ENCODE measurements around the gene CASQ2.
A peak's percentile ranks its signal among the peaks of the same experiment; 100 is the strongest.
"Not testable (repeated sequence)": the region's sequence is repeated elsewhere in the genome, so short reads cannot be mapped to it uniquely, and the experiment has no call there.

Gene CASQ2

DNA sequence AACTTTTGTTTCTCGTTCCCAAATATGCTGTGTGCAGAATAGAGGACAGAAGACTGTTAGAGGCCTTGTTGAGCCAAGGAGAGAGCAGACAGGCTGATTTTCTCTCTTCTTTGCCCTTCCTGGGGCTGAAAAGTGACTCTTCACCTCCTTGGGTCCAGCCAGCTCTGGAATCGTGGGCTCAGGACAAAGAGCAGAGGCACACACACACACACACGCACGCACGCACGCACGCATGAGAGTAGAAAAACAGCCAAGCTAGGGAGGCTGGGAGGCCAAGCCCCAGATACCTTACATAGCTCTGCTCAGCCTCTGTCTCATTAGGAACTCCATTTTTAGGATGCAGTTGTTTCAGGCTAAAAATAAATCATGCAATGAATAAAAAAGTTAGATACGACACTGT lies at the start of gene CASQ2:
TSS of gene CASQ2 (minus strand) at position 166 of the 400 bp plus-strand sequence. CDS start 173 bp downstream, outside the sequence.
- no peak for DNase-seq

DNA sequence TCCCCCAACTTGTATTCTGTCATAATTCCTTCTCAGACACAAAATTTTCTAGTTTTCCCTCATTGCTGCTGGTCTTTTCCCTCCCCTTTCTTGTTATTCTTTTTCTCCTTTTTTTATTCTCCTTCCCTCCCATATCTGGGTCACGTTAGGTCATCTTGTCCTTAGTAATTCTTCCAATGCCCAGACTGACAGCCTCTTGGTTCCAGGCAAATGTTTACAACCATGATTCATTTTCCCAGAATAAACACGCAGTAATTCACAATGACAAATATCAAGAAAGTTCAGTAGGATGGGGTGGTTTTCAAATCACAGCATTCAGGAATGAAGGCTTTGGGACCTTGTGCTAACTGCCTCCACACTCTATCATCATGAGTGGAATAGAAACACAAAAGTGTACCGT lies 47.2 kb upstream of the CASQ2 start:
- DNase-seq: no peak

DNA sequence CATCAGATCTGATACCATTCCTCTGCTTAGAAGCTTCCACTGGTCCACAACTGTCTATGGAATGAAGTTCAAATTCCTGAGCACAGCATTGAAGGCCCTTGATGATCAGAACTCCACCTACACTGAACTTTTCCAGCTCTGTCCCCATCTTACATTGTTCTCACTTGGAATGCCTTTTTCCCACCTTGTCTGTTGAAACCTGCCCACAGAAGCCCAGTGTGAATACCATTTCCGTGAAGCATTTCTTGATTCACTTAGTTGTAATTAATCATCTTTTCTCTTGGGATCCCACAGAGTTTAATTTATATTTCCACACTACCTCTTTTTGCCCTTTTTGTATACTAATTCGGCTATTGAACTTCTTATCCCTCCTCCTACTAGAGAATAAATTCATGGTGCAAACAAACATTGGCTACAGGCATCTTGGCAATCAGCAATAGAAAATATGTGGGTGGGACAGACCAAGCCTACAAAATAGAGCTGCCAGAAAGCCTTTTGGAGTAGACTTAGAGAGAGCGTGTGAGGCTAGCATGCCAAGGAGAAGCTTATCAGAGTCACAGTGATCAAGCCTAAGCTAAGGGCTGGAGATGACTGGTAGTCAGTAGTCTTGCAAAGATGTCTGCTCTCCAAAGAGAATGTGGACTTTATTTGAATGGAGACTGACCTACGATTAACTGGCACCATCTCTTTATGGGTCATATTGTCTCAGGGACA lies 46.3 kb upstream of the CASQ2 start:
- no peak for DNase-seq

DNA sequence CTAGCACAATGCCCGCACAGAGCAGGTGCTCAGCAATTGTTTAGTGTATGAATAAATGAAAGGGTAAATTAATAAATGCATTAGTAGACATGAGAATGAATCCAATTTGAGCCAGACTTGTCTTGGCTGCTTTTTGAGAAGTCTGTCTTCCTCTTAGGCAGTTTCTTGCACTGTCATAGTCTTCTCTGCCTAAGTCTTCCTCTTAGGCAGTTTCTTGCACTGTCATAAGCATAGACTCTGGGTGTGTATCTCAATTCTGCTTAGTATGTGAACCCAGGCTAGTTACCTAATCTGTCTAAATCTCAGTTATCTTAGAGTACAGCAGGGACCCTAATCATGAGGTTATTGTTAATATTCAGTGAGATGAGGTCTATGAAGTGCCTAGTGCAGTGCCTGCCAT lies 45.2 kb upstream of the CASQ2 start:
- DNase-seq: no peak

DNA sequence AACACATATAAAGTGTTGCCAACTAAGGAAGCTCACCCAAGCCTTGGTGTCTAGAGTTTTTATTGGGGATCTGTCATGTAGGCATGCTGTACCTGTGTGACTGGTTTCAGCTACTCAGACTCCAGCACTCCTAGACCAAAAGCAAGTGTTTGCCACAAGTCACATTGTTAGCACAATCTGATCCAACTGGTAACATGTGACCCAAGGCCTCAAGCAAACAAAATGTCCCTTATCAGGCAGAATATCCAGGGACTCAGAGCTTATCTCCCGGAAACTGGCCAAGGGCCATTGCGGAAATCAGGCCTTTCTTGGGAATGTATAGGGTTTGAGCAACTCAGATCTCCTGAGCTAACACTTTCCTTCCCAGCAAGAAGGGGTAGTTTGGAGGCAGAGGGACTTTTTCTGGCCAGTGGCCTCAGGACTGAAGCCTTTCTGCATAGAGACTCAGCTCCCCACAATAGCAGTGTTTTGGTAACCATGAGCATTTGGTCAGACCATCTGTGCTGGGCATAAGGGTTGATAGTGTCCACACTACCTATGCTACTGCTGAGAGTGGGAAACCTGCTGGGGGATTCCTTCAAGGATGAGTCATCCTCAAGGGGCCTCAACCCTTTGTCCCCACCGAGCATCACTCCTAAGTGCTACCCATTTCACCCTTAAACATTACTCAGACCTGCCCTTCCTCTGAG lies 42.8 kb upstream of the CASQ2 start:
- no peak for DNase-seq

DNA sequence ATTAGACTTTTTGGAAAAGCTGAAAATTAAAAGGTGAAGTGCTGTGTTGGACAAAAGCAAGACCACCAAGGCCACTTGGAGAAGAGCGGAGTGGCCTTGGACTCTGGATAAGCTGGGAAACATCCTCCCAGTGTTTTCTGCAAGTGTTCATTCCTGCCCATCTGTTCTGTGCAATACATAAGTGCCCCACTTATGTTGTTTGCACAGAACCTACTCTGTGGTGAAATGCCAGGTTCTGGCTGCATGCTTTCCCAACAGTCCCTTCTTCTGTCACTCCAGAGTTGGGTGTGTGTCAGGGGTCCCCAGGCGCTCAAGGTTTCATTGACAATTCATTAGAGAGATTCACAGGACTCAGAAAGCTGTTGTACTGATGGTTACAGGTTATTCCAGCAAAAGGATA lies 42.1 kb upstream of the CASQ2 start:
- no peak for DNase-seq

DNA sequence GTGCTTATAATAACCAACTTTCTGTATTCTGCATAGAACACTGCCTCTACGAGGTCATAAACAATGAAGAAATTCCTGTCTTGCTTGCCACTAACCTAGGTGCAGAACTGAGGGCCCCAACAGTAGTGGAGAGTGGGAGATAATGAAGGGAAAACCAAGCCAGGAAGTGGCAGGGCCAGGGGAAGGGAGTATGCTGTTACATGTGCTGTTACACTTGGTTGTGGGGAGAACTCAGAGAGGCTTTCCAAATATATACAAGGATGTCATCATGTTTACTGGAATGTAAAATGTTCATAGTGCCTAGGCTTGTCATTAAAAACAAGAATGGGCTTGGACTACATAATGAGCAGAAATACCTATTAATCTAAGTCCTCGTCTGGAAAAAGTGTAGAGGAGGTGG lies 41.3 kb upstream of the CASQ2 start:
- DNase-seq: no peak

DNA sequence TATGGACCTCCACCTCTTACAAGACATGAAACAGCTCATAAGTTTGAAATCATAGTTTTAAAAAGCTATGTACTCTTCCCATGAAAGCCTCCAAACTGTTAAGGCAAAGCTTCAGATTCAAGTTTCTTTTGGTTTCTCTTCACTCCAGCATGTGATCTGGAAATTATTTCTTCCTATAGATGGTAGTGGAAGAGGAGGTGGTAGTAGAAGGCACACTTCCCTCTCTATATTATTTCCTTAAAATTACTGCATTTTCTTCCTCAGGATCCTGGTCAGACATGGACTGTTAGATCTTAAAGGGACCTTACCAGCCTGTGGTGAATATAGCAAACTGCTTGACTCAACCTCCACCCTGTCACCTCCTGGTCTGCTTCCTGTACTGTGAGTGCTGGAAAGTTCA lies 40.6 kb upstream of the CASQ2 start:
- no peak for DNase-seq

DNA sequence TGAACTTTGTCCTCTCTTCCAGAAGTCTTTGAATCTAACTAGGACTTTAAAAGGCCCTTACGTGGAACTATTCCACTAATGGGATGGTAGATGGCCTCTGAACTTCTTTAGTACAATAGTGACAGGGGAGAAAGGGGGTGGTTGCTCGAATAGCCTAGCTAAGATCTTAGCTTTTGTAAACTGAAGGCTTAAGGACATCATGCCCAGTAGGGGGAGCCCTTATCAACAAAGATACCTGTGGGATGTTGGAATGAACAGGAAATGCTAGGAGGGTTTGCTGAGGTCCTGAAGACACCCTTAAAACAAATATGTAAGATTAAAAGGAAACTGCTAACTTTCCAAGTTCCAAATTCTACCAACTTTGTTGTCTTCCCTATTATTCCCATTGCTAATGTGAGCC lies 39.2 kb upstream of the CASQ2 start:
- DNase-seq: peak; percentile 12

DNA sequence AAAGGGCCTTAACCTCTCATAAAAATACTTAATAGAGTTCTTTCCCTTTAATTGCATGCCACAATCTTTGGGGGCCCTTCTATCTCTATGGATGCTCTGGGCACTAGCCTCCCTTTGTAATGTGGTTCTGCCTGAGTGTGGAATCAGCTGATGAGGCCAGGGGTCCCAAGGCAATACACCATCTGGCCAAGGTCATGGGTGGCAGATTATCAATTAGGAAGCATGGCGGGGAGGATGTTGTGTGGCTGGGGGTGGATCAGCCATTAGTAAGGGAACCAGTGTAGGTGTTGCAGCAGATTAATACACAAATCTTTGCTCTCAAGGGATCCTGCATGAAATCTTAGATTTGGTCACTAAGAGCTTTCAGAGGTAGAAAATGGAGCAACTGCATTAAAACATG lies 37.1 kb upstream of the CASQ2 start:
- no peak for DNase-seq

DNA sequence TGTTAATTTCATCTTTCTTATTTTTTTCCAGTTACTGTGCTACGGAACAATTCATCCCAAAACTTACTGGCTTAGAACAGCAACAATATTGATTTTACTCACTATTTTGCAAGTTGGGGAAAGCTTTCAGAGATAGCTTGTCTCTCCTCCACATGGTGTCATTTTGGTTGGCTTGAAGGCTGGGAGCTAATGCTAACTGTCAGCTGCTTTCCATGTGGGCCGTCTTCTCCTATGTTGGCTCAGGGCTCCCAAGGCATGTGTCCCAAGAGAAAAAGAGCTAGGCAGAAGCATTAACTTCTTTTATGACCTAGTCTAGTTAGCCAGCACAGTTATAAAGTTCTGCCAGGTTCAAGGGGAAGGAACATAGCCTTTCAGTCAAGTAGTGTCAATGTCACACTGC lies 33.9 kb upstream of the CASQ2 start:
- no peak for DNase-seq

DNA sequence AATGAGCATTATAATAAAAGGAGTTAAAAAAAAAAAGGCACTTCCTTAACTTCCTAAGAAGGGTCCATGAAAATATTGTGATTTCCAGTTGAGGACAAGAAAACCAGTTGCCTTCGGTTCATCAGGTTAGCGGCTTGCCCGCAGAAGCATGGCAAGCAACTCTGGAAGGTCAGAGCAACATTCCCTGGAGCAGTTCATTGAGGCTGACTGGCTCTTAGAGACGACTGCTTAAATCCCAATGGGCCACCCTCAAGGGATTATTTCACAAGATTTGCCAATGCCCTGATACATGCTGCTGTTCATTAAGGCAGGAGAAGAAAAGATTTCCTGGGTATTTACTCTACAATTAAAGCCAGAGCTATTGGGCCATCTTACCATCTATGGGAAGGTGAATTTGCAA lies 29.0 kb upstream of the CASQ2 start:
- DNase-seq: no peak

DNA sequence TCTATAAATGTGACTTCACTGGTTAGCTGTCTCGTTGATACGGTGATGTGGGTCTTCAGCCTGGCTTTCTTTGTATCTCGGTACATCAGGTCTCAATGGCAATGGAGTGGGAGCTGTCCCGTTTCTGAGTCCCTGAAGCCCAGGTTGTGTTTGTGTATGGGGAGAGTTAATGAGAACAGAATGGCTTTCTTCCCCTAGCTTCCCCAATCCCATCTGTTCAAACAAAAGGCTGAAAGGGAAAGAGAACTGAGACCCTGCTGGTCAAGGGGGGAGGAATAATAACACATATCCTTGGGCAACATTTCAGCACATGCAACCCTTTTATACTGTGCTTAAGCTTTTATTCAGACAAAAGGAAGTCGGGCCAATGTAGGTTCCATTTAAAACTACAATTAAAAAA lies 28.4 kb upstream of the CASQ2 start:
- no peak for DNase-seq

DNA sequence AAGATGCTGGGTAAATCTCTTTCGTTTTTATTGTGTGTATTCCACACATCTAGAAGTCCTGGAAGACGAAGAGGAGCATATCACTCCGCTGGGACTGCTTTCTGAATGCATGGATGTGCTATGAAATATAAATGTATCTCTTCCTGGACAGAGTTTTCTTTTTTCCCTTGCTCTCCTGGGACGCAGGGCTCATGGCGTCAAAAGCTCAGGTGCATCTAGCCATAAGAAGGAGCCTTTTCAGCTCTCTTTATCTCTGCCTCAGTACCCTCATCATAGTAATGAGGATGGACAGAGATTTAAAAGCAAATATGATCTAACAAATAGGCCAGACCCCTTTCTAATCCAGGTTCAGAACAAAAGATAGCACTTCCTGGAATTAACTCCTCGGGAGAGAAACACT lies 27.5 kb upstream of the CASQ2 start:
- no peak for DNase-seq

DNA sequence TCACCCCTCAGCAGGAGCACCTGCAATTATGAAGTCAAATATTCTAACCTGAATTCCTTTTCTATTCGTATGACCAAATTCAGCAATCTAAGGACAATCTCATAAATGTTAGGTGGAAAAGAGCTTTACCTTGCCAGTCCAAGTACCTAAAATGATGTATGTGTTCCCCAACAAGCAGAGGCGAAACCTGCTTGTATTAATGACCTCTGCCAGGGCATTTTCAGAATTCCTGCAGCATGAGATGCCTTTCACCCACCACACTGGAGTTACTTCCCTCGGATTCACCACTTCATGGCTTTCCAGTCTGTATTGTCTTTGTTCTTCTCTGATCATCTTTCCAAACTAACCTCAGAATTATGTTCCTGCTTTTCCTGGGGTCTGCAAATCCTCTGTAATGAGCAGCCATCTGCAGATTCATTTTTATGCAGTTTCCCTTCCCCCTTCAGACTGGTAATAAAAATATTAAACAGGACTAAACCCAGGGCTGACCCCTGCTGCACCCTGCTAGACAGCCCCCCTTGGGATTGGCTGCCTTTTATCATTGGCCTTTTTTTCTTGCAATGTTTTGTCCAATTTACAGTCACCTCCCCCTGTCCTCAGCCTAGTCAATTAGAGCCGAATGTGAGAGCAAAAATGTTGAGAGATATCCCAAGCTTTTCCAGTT lies 26.6 kb upstream of the CASQ2 start:
- DNase-seq: no peak

DNA sequence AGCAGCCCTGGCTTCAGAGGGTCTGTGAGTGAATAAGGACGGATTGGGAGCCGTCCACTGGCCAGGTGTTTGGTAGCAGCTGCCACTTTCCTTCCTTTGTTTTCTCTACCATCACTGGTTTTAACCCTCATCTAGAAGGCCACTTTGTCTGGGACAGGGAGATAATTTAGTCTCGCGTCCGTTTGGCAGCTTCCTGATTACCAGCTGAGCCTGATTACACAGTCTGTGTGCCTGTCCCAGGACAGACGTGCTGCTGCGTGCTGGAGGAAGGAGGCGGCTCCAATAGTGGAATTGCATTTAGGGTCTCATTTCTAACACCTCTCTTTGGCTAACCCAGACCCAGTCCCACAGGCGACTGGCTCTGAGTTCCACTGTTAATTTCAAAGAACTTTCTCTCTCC lies 24.6 kb upstream of the CASQ2 start:
- DNase-seq: no peak

DNA sequence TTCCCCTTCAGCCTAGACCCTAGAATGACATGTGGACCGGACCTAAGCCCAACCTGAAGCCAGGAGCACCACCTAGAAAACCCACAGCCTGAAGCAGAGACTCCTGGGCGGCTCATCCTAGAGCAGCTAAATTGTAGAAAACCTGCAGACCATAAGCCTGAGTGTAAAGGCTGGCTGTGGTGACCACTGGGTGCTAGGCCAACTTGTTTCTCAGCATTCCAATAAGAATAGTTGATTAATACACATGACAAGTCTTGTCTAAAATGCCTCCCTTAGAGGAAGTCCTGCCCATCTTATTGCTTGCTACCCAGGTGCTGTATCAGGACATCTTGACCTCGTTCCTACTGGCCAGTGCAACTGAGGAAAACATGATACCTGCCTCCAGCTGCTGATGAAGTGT lies 23.3 kb upstream of the CASQ2 start:
- DNase-seq: no peak

DNA sequence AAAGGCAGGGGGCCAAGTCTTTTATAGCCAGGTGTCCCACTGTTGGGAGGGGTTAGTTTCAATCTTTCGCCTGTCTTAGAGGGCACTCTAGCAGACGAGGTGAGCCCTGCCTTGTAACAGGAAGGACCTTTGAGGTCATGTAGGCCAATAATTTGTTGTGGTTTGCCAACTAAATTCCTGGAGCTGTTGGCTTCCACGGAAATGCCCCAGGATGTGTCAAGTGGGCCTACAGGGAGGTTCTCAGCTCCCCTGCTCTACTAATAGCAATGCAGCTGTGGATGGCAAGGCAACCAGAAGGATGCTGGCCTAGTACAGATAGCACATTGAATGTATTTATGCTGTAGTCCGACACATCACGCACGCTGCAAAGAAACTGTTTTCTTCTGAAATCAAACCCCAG lies 22.3 kb upstream of the CASQ2 start:
- DNase-seq: no peak

DNA sequence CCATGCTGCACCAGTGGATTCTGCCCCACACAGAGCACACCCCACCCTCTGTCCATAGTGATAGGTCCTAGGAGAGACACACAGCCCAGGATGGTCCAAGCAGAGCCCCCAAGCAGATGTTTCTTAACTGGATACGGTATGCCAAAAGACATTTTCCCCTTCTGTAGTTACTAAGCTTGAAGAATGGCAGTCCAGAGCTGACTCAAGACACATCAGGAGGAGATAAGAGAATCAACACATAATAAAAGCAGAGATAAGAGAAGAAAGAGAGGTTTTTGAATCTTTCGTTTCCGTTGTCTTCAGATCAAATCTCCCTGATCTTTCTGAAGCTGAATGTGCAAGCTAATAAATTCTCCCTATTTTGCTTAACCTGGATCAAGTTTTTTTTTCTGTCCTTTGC lies 21.8 kb upstream of the CASQ2 start:
- DNase-seq: no peak

DNA sequence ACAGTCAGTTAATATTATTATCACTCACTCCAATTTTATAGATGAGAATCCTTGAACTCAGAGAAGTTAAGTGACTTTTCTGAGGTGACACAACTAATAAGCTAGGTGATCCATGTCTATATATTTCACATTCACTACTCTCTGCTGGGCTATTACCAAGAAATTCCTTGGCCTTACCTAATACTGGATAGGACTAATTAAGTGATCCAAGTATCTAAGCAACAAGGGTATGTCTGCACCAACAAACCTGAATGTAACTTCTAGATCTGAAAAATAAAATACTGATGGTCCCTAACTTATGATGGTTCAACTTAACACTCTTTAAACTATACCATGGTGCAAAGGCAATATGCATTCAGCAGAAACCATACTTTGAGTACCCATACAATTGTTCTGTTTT lies 14.8 kb upstream of the CASQ2 start:
- DNase-seq: no peak

DNA sequence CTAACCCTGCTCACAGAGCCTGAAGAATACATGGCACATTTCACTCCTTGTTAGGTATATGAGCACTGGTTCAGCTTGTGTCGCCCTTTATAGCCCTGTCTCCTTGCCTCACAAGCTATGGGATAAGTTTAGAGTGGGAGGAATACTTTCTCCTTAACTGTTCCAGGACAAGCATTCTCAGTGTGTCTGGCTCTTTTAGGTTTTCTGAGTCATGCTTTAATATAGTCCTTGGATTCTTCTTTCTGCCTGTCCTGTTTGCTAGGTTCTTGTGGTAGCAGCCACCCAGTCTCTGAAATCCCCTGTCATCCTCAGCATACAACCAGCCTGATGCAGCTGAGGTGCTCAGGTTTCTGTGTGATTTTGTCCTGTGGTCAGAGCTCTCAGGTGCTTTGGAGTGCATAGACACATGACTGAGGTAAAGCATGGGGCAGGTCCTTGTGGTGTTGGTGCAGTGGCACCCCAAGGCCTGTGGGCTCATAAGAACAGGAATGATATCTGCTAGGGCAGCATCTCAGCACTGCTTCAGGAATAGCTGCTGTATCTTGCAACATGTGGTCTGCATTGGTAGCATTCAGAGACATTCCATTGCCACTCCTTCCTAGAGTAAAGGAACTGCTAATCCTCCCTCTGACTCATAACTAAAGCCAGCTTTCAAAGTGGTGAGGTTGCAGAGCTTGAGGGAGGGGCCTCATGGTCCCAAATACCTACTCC lies 14.2 kb upstream of the CASQ2 start:
- no peak for DNase-seq

DNA sequence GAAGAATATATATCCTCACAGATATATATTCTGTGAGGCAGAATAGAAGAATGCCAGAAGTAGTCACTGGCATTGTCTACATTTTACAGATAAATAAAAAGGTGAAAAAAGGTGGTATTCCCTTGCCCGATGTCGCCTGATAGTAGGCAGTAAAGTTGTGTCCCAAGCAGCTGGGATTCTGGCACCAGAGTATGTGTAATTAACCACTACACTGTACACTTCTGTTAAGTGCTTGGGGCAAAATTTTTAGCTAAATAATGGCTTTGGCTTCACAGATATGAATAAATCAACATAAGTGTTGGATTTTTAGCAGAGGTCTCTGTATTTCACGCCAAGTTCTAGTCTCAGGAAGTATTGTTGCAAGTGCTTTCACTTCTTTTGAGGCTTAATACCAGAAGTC lies 13.3 kb upstream of the CASQ2 start:
- no peak for DNase-seq

DNA sequence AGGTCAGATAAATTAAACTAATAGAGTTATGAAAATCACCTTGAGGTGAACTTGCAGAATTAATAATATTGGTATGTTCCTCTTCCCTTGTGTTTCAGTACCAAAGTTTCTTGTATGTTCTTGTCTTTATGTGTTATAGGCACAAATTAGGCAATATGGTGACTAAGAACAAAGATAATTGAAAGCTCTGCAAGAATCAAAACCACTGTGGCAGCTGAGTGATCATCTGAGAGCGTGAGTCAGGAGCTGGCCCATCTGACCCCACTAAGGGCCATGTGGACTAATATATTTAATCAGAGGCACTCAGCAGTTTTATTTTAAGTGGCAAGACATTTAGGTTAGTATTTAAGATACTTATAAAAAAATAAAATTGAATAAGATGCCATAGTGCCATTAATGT lies 12.8 kb upstream of the CASQ2 start:
- no peak for DNase-seq

DNA sequence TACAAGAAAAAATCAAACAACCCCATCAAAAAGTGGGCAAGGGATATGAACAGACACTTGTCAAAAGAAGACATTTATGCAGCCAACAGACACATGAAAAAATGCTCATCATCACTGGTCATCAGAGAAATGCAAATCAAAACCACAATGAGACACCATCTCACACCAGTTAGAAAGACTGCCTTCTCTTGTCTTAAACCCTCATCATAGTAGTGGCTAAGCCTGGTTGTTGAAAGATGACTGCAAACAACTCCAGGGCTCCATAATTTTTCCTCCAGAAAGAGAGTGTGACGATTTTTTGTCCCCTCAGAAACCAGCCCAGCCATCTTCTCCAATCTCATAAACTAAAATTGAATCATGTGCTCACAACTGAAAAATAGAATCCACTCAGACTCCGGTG lies 12.1 kb upstream of the CASQ2 start:
- not testable (repeated sequence) for DNase-seq
